CD4-positive, alpha-beta T cell (primary cell): ENCODE data around the gene DCAF6. TPM values are rescaled to one million over a fixed set of nuclear protein-coding genes. Genes with fewer than 3 reads are reported as not detected.

Experiments used
- ATAC-seq: fragments of 200-7000 bp; cut with Tn5 transposase; one replicate; pipeline ENCODE4 v1.10.0; 2022; ENCODE audit warnings: mild to moderate bottlenecking; ENCODE audit not compliant: poor library complexity
- CTCF ChIA-PET: fragments of 350-600 bp; sonication (Branson Sonifier 250); formaldehyde crosslinking; loops from one replicate; lab custom pipeline; 2021; ENCODE audit warnings: antibody characterized with exemption, inconsistent platforms; lab: Charles Lee
- POLR2A ChIA-PET: fragments of 350-600 bp; sonication (Branson Sonifier 250); formaldehyde crosslinking; loops from one replicate; lab custom pipeline; 2021; ENCODE audit warnings: antibody characterized with exemption, inconsistent platforms; lab: Charles Lee
- DNase-seq, 14 experiments: peaks; one replicate each; pipeline ENCODE4 v3.0.0-alpha.2; 2013 to 2020; ENCODE audit warnings: mixed read lengths in 2 of 14
- H3K27ac ChIP-seq, 2 donors: one replicate each; pipeline versions ENCODE4 v1.5.1 to v1.7.0; 2013; ENCODE audit warnings: low read length in 2 of 2, low read depth in 1 of 2, mild to moderate bottlenecking in 1 of 2
- H3K27me3 ChIP-seq, 2 experiments: 1 replicate in 1 of 2; 2 replicates in 1 of 2; pipeline versions ENCODE4 v1.6.1 to v1.7.0; 2013; ENCODE audit warnings: low read length in 2 of 2, control low read depth in 1 of 2, mild to moderate bottlenecking in 1 of 2, moderate library complexity in 1 of 2; ENCODE audit not compliant: insufficient read depth in 2 of 2, control insufficient read depth in 1 of 2
- H3K36me3 ChIP-seq: one replicate; pipeline ENCODE4 v1.6.1; 2013; ENCODE audit warnings: low read length, control low read depth; ENCODE audit not compliant: insufficient read depth
- H3K4me1 ChIP-seq: one replicate; pipeline ENCODE4 v1.6.1; 2013; ENCODE audit warnings: low read length, control low read depth; ENCODE audit not compliant: insufficient read depth
- H3K4me3 ChIP-seq: one replicate; pipeline ENCODE4 v1.5.1; 2013; ENCODE audit warnings: mild to moderate bottlenecking, low read length, moderate library complexity
- H3K9me3 ChIP-seq, 2 experiments: 1 replicate in 1 of 2; 2 replicates in 1 of 2; pipeline versions ENCODE4 v1.6.1 to v1.7.0; 2013; ENCODE audit warnings: low read length in 2 of 2, mild to moderate bottlenecking in 2 of 2, control low read depth in 1 of 2, moderate library complexity in 1 of 2; ENCODE audit not compliant: control insufficient read depth in 1 of 2, insufficient read depth in 1 of 2
- H3K27ac Mint-ChIP-seq: one replicate; pipeline ENCODE4 v1.8.0; 2020; ENCODE audit warnings: mixed read lengths
- H3K27me3 Mint-ChIP-seq: one replicate; pipeline ENCODE4 v1.8.0; 2021; ENCODE audit warnings: mixed read lengths
- H3K36me3 Mint-ChIP-seq: one replicate; pipeline ENCODE4 v1.8.0; 2021; ENCODE audit warnings: low read depth, mixed read lengths
- H3K4me1 Mint-ChIP-seq: one replicate; pipeline ENCODE4 v1.8.0; 2021; ENCODE audit warnings: low read depth, mixed read lengths
- H3K4me3 Mint-ChIP-seq: one replicate; pipeline ENCODE4 v1.8.0; 2020; ENCODE audit warnings: mild to moderate bottlenecking, mixed read lengths
- H3K9me3 Mint-ChIP-seq: one replicate; pipeline ENCODE4 v1.8.0; 2020; ENCODE audit warnings: mixed read lengths
- intact Hi-C, 2 experiments: fragments of 100-400 bp; cut with DNase I in 1 of 2; cut with micrococcal nuclease in 1 of 2; formaldehyde crosslinking; loops; one replicate each; pipeline versions ENCODE4 v1.15.1 to v1.9.0; 2023 to 2025; cut with DNase I, micrococcal nuclease
- total RNA-seq, 174 experiments: library from RNA in 2 of 174; stranded (reverse) in 2 of 174; gene quantifications; one replicate each; pipeline ENCODE4 v1.2.3 and lab custom pipeline; 2021 to 2026
- TF ChIP-seq, protein P1 (sequence below): fragments of 200-600 bp; IDR thresholded peaks from one replicate; pipeline ENCODE4 v1.8.0; 2022; ENCODE audit warnings: antibody characterized with exemption, mild to moderate bottlenecking

Gene DCAF6
- total RNA-seq, 2 experiments from 2014 or later = 13.3 to 13.6 TPM

DNA sequence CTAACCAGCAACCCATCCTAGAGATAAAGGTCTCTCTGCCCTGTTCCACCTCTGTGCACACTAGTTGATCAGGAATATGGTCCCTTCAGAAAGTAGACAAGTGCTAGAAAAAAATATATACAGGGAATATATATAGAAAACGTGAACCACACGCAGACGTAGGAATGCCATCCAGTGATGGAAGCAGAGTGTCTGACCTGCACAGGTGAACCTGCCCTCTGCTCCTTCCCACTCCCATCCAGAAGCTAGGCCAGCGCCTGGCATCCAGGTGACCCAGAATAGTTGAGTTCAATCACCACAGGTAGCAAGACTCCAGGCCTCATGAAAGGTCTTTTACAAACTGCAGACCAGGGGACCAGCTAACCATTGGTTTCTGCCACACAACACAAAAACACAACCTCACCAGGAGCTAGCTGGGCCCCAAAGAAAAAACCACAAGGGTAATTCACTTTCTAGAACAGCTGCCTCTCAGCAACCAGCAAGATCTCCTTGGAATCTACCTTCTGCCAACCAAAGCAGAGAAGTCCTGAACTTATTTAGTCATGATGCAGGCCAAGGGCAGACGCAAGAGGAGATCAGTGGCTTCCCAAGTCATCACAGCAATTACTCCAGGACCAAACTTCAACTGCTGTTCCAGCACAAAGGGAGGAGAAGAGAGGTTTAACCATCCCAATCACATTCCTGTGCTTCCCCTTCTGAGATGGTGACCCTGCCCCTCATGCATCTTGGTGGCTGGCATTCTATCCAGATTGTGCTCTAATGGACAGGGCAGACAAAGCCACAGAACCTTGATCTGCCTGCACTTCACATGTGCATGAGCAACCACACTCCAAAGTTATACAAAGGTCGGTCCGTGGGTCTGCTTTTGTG is 147.2 kb downstream of the DCAF6 start:
- H3K4me3 Mint-ChIP-seq = no peak overlapping the region
- H3K36me3 Mint-ChIP-seq = no peaks in the 10 kb centered on the region
- H3K4me1 Mint-ChIP-seq = no peaks in the 10 kb centered on the region
- no peaks in the 10 kb centered on the region for H3K27me3 ChIP-seq
- H3K9me3 Mint-ChIP-seq = no peaks in the 10 kb centered on the region
- H3K4me1 ChIP-seq = peaks cover 5% of the 10 kb centered on the region
- no peaks in the 10 kb centered on the region for H3K9me3 ChIP-seq
- H3K36me3 ChIP-seq = no peaks in the 10 kb centered on the region
- intact Hi-C loops = loop anchor here (5.0 to 10.0 kb wide), 4 partner anchors 64 to 1261 kb away; partner anchors contain the start of gene MPZL1 (in 1 of the 2)
- ATAC-seq = no peak
- H3K27me3 Mint-ChIP-seq = no peaks in the 10 kb centered on the region
- H3K27ac Mint-ChIP-seq = no peak overlapping the region
- TF ChIP-seq, protein P1, sequence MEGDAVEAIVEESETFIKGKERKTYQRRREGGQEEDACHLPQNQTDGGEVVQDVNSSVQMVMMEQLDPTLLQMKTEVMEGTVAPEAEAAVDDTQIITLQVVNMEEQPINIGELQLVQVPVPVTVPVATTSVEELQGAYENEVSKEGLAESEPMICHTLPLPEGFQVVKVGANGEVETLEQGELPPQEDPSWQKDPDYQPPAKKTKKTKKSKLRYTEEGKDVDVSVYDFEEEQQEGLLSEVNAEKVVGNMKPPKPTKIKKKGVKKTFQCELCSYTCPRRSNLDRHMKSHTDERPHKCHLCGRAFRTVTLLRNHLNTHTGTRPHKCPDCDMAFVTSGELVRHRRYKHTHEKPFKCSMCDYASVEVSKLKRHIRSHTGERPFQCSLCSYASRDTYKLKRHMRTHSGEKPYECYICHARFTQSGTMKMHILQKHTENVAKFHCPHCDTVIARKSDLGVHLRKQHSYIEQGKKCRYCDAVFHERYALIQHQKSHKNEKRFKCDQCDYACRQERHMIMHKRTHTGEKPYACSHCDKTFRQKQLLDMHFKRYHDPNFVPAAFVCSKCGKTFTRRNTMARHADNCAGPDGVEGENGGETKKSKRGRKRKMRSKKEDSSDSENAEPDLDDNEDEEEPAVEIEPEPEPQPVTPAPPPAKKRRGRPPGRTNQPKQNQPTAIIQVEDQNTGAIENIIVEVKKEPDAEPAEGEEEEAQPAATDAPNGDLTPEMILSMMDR = no peak
- ChIA-PET CTCF (interaction anchor here (0.9 to 1.1 kb wide), 2 partner anchors 12 to 17 kb away, joined by 4 read pairs; no protein-coding TSS in a partner anchor), POLR2A (no interaction called here)
- DNase-seq = no peak
- no peak overlapping the region for H3K4me3 ChIP-seq
- H3K27ac ChIP-seq = no peak overlapping the region

DNA sequence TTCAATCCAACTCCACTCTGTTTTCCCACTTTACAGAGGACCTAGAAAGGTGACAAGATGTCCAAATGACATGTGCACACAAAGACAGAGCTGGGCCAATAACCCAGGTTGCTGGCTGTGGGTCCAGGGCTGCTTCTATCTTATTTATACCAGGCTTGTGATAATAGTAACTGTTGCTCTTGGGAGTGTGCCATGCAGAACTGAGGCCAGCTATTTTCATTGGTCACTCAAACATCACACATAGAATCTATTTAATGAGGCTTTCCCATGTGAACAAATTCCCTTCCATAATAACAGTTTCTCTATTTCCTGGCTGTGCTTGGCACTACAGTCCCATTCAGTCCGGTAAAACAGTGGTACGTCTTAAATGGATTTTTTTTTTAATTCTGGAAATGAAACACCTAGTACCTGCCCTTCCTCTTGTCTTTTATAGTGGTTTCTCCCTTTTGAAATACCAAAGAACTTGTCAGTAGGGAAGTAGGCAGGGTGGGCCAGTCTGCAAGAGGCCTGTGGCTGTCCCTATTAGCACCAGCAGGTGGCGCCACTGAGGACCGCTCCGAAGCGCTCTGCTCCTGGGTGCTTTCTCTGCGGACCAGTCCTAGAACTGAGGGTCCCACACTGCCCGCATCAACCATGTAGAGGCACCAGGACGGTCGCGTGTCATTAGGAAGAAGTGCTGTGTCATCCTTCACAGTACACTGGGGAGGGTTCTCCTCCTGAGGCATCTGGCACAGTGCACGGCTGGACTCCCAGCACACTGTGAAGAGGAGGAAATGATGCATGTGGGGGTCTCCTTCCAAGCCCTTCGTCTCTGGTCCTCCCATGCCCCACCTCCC is 148.1 kb downstream of the DCAF6 start:
- H3K4me3 Mint-ChIP-seq = no peak overlapping the region
- TF ChIP-seq, protein P1 = peak; percentile 80
- no peaks in the 10 kb centered on the region for H3K36me3 Mint-ChIP-seq
- H3K36me3 ChIP-seq = no peaks in the 10 kb centered on the region
- no peak overlapping the region for H3K27ac Mint-ChIP-seq
- no peaks in the 10 kb centered on the region for H3K9me3 ChIP-seq
- intact Hi-C loops = loop anchor here (5.0 to 10.0 kb wide), 4 partner anchors 63 to 1260 kb away; partner anchors contain the start of gene MPZL1 (in 1 of the 2)
- ChIA-PET CTCF (interaction anchor here (0.9 kb wide), 2 partner anchors 11 to 12 kb away, joined by 3 to 4 read pairs; no protein-coding TSS in a partner anchor), POLR2A (no interaction called here)
- peak; percentile 70 for ATAC-seq
- peak; percentile 29 to 77 (median 45) for DNase-seq
- no peaks in the 10 kb centered on the region for H3K9me3 Mint-ChIP-seq
- peaks cover 5% of the 10 kb centered on the region for H3K4me1 ChIP-seq
- H3K27ac ChIP-seq = no peak overlapping the region
- H3K27me3 ChIP-seq = no peaks in the 10 kb centered on the region
- no peaks in the 10 kb centered on the region for H3K4me1 Mint-ChIP-seq
- H3K4me3 ChIP-seq = no peak overlapping the region
- no peaks in the 10 kb centered on the region for H3K27me3 Mint-ChIP-seq

- Histone ChIP-seq H3K4me3 (no peak overlapping the region), H3K27me3 (no peaks in the 10 kb centered on the region), H3K36me3 (no peaks in the 10 kb centered on the region), H3K27ac (no peak overlapping the region), H3K4me1 (peaks cover 5% of the 10 kb centered on the region), H3K9me3 (no peaks in the 10 kb centered on the region)
- Mint-ChIP-seq H3K27me3 (no peaks in the 10 kb centered on the region), H3K36me3 (no peaks in the 10 kb centered on the region), H3K4me1 (no peaks in the 10 kb centered on the region), H3K4me3 (no peak overlapping the region), H3K27ac (no peak overlapping the region), H3K9me3 (no peaks in the 10 kb centered on the region)
- DNase-seq (no peak), ATAC-seq (no peak)
- intact Hi-C loops = loop anchor here (10.0 kb wide), 2 partner anchors 361 to 1259 kb away; partner anchors contain the start of gene MPZL1 (in 1 of the 2)
- TF ChIP-seq, protein P1 = no peak
- ChIA-PET CTCF (interaction anchor here (0.9 kb wide), 1 partner anchor 13 kb away, joined by 3 read pairs; no protein-coding TSS in a partner anchor), POLR2A (no interaction called here)
These were observed 149.0 kb downstream of the DCAF6 start for GRCh38 chr1:168085401-168085872.
